Measurements from ENCODE around the gene TRIM32.

The TRIM32 gene

GRCh38 chr9:116700882-116701865, 14.1 kb downstream of the TRIM32 start:
- no peak for DNase-seq (ENCODE audit: extremely low spot score)
- CTCF ChIA-PET, result no interaction called here
- TF ChIP-seq PKNOX1 (IDR thresholded peaks at IDR 0.05), result no peak
- no peak for TF ChIP-seq HDGF (IDR thresholded peaks at IDR 0.05; ENCODE audit: borderline replicate concordance)
- POLR2A ChIA-PET, result no interaction called here

GRCh38 chr9:116701940-116702642, 15.0 kb downstream of the TRIM32 start:
- ChIA-PET CTCF (no interaction called here), POLR2A (interaction anchor here (0.8 kb wide), 1 partner anchor 15 kb away, joined by 3 read pairs; the partner anchor contains the start of gene TRIM32)
- DNase-seq (ENCODE audit: extremely low spot score), result no peak
- TF ChIP-seq LEF1 (IDR thresholded peaks at IDR 0.05; ENCODE audit: borderline replicate concordance), result no peak
- no peak for TF ChIP-seq ARNT (IDR thresholded peaks at IDR 0.05)
- TF ChIP-seq TARDBP (IDR thresholded peaks at IDR 0.05), result no peak
- no peak for TF ChIP-seq FOXK2 (IDR thresholded peaks at IDR 0.05)
- TF ChIP-seq L3MBTL2 (conservative IDR thresholded peaks at IDR 0.05), result no peak
- no peak for TF ChIP-seq CTBP1 (IDR thresholded peaks at IDR 0.05; ENCODE audit: borderline replicate concordance)

GRCh38 chr9:116703634-116704033, 16.5 kb downstream of the TRIM32 start:
- TF ChIP-seq SUZ12 (IDR thresholded peaks at IDR 0.05), result no peak
- TF ChIP-seq TARDBP (IDR thresholded peaks at IDR 0.05), result no peak
- TF ChIP-seq LEF1 (IDR thresholded peaks at IDR 0.05; ENCODE audit: borderline replicate concordance), result no peak
- no peak for TF ChIP-seq ARNT (IDR thresholded peaks at IDR 0.05)
- TF ChIP-seq FOXA1 (IDR thresholded peaks at IDR 0.05), result no peak
- ChIA-PET CTCF (no interaction called here), POLR2A (no interaction called here)
- DNase-seq (ENCODE audit: extremely low spot score), result no peak

GRCh38 chr9:116704470-116704869, 17.4 kb downstream of the TRIM32 start:
- ChIA-PET CTCF (no interaction called here), POLR2A (no interaction called here)
- no peak for DNase-seq (ENCODE audit: extremely low spot score)
- TF ChIP-seq LEF1 (IDR thresholded peaks at IDR 0.05; ENCODE audit: borderline replicate concordance), result no peak
- TF ChIP-seq PKNOX1 (IDR thresholded peaks at IDR 0.05), result no peak
- TF ChIP-seq NFRKB (IDR thresholded peaks at IDR 0.05), result no peak

GRCh38 chr9:116705531-116705930, 18.4 kb downstream of the TRIM32 start:
- ChIA-PET CTCF (no interaction called here), POLR2A (no interaction called here)
- TF ChIP-seq L3MBTL2 (conservative IDR thresholded peaks at IDR 0.05) (no peak), SUZ12 (IDR thresholded peaks at IDR 0.05) (no peak), HDGF (IDR thresholded peaks at IDR 0.05; ENCODE audit: borderline replicate concordance) (no peak), PKNOX1 (IDR thresholded peaks at IDR 0.05) (no peak), FOXK2 (IDR thresholded peaks at IDR 0.05) (no peak), ZNF384 (IDR thresholded peaks at IDR 0.05) (no peak), NFRKB (IDR thresholded peaks at IDR 0.05) (no peak), TARDBP (IDR thresholded peaks at IDR 0.05) (no peak), ELF4 (IDR thresholded peaks at IDR 0.05) (no peak)
- DNase-seq (ENCODE audit: extremely low spot score), result no peak

- POLR2A ChIA-PET, result no interaction called here
- CTCF ChIA-PET, result no interaction called here
- TF ChIP-seq SP1 (IDR thresholded peaks at IDR 0.05) (no peak), FOXK2 (IDR thresholded peaks at IDR 0.05) (no peak), ARNT (IDR thresholded peaks at IDR 0.05) (no peak), SUZ12 (IDR thresholded peaks at IDR 0.05) (no peak)
- no peak for DNase-seq (ENCODE audit: extremely low spot score)
These were observed 19.5 kb downstream of the TRIM32 start for GRCh38 chr9:116706310-116707290.

GRCh38 chr9:116712781-116713180, 25.7 kb downstream of the TRIM32 start:
- ChIA-PET POLR2A (no interaction called here), CTCF (interaction anchor here (1.4 kb wide), 1 partner anchor 14 kb away, joined by 4 read pairs; no protein-coding TSS in a partner anchor)
- no peak for DNase-seq (ENCODE audit: extremely low spot score)
- TF ChIP-seq ZNF384 (IDR thresholded peaks at IDR 0.05) (no peak), NFRKB (IDR thresholded peaks at IDR 0.05) (no peak), CTBP1 (IDR thresholded peaks at IDR 0.05; ENCODE audit: borderline replicate concordance) (no peak), FOXA1 (IDR thresholded peaks at IDR 0.05) (no peak), L3MBTL2 (conservative IDR thresholded peaks at IDR 0.05) (no peak), SUZ12 (IDR thresholded peaks at IDR 0.05) (no peak), ARNT (IDR thresholded peaks at IDR 0.05) (no peak), TARDBP (IDR thresholded peaks at IDR 0.05) (no peak)

Data from HEK293T (cell line).